Measurements from ENCODE around the gene DNAJC13.

The DNAJC13 gene

GRCh38 chr3:132406587-132406986, 10.7 kb upstream of the DNAJC13 start:
- no peaks in the 10 kb centered on the region for H3F3A ChIP-seq (ENCODE audit: low read depth)
- no peaks in the 10 kb centered on the region for H3K9me3 ChIP-seq (ENCODE audit: insufficient read depth, low read depth, low read length)
- H3K9me2 ChIP-seq (replicated peaks; ENCODE audit: low read depth, low read length), result no peaks in the 10 kb centered on the region
- H3K4me2 ChIP-seq (ENCODE audit: low read depth, low read length, poor library complexity, severe bottlenecking), result no peak overlapping the region
- no peak overlapping the region for H2AFZ ChIP-seq (ENCODE audit: low read length)
- H3K4me3 ChIP-seq (ENCODE audit: low read length, poor library complexity, severe bottlenecking), result no peak overlapping the region
- no peaks in the 10 kb centered on the region for H4K20me1 ChIP-seq (ENCODE audit: insufficient read depth, low read length, poor library complexity, severe bottlenecking)
- H3K27me3 ChIP-seq (ENCODE audit: insufficient read depth, low read length, poor library complexity, severe bottlenecking), result no peaks in the 10 kb centered on the region
- TF ChIP-seq, protein P1, sequence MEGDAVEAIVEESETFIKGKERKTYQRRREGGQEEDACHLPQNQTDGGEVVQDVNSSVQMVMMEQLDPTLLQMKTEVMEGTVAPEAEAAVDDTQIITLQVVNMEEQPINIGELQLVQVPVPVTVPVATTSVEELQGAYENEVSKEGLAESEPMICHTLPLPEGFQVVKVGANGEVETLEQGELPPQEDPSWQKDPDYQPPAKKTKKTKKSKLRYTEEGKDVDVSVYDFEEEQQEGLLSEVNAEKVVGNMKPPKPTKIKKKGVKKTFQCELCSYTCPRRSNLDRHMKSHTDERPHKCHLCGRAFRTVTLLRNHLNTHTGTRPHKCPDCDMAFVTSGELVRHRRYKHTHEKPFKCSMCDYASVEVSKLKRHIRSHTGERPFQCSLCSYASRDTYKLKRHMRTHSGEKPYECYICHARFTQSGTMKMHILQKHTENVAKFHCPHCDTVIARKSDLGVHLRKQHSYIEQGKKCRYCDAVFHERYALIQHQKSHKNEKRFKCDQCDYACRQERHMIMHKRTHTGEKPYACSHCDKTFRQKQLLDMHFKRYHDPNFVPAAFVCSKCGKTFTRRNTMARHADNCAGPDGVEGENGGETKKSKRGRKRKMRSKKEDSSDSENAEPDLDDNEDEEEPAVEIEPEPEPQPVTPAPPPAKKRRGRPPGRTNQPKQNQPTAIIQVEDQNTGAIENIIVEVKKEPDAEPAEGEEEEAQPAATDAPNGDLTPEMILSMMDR (conservative IDR thresholded peaks at IDR 0.05; ENCODE audit: low read length), result no peak
- TF ChIP-seq EZH2phosphoT487 (IDR thresholded peaks at IDR 0.05; ENCODE audit: borderline replicate concordance), result no peak
- no peak overlapping the region for H3K9ac ChIP-seq (ENCODE audit: low read depth, low read length, poor library complexity, severe bottlenecking)
- H3K4me1 ChIP-seq (ENCODE audit: insufficient read depth, low read length, poor library complexity, severe bottlenecking), result peaks cover 6% of the 10 kb centered on the region
- no peaks in the 10 kb centered on the region for H3K36me3 ChIP-seq (ENCODE audit: insufficient read depth, low read length)
- no peaks in the 10 kb centered on the region for H3K79me2 ChIP-seq (ENCODE audit: insufficient read depth, low read length)

- no peaks in the 10 kb centered on the region for H3K27me3 ChIP-seq (ENCODE audit: insufficient read depth, low read length, poor library complexity, severe bottlenecking)
- H3K9ac ChIP-seq (ENCODE audit: low read depth, low read length, poor library complexity, severe bottlenecking), result no peak overlapping the region
- H3K36me3 ChIP-seq (ENCODE audit: insufficient read depth, low read length), result no peaks in the 10 kb centered on the region
- no peaks in the 10 kb centered on the region for H3K79me2 ChIP-seq (ENCODE audit: insufficient read depth, low read length)
- H4K20me1 ChIP-seq (ENCODE audit: insufficient read depth, low read length, poor library complexity, severe bottlenecking), result no peaks in the 10 kb centered on the region
- H3K9me3 ChIP-seq (ENCODE audit: insufficient read depth, low read depth, low read length), result no peaks in the 10 kb centered on the region
- no peaks in the 10 kb centered on the region for H3F3A ChIP-seq (ENCODE audit: low read depth)
- no peaks in the 10 kb centered on the region for H3K9me2 ChIP-seq (replicated peaks; ENCODE audit: low read depth, low read length)
- H3K4me1 ChIP-seq (ENCODE audit: insufficient read depth, low read length, poor library complexity, severe bottlenecking), result peaks cover 6% of the 10 kb centered on the region
- TF ChIP-seq EZH2phosphoT487 (IDR thresholded peaks at IDR 0.05; ENCODE audit: borderline replicate concordance), result no peak
- TF ChIP-seq, protein P1 (conservative IDR thresholded peaks at IDR 0.05; ENCODE audit: low read length), result no peak
- H3K4me2 ChIP-seq (ENCODE audit: low read depth, low read length, poor library complexity, severe bottlenecking), result no peak overlapping the region
- no peak overlapping the region for H3K4me3 ChIP-seq (ENCODE audit: low read length, poor library complexity, severe bottlenecking)
- no peak overlapping the region for H2AFZ ChIP-seq (ENCODE audit: low read length)
Measured at GRCh38 chr3:132407025-132407424, 10.3 kb upstream of the DNAJC13 start.

DNA sequence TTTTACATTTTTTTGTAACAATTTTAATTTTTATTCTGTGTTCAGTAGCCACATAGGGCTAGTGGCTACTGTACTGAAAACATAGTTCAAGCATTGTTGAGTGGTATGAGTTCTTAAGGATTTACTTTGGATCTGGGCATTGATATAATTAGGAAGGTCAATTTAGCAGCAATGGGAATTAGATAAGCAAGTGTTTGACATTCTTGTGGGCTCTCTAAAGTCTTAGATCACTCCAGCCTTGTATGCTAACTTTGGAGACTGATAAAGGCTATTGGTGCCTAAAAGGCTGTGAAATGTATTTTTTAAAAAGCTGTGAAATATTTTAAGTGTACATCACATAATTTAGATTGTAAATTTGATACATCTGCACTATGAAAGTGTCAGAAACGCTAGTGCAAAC, 2.5 kb upstream of the DNAJC13 start:
- no peak overlapping the region for H3K9ac ChIP-seq (ENCODE audit: low read depth, low read length, poor library complexity, severe bottlenecking)
- no peak overlapping the region for H2AFZ ChIP-seq (ENCODE audit: low read length)
- no peak overlapping the region for H3K4me2 ChIP-seq (ENCODE audit: low read depth, low read length, poor library complexity, severe bottlenecking)
- H3K36me3 ChIP-seq (ENCODE audit: insufficient read depth, low read length), result no peaks in the 10 kb centered on the region
- H3K9me3 ChIP-seq (ENCODE audit: insufficient read depth, low read depth, low read length), result no peaks in the 10 kb centered on the region
- peaks cover 7% of the 10 kb centered on the region for H4K20me1 ChIP-seq (ENCODE audit: insufficient read depth, low read length, poor library complexity, severe bottlenecking)
- peaks cover 20% of the 10 kb centered on the region for H3K4me1 ChIP-seq (ENCODE audit: insufficient read depth, low read length, poor library complexity, severe bottlenecking)
- H3K4me3 ChIP-seq (ENCODE audit: low read length, poor library complexity, severe bottlenecking), result no peak overlapping the region
- no peaks in the 10 kb centered on the region for H3K9me2 ChIP-seq (replicated peaks; ENCODE audit: low read depth, low read length)
- no peaks in the 10 kb centered on the region for H3F3A ChIP-seq (ENCODE audit: low read depth)
- no peak for TF ChIP-seq EZH2phosphoT487 (IDR thresholded peaks at IDR 0.05; ENCODE audit: borderline replicate concordance)
- TF ChIP-seq, protein P1 (conservative IDR thresholded peaks at IDR 0.05; ENCODE audit: low read length), result no peak
- peaks cover 23% of the 10 kb centered on the region for H3K79me2 ChIP-seq (ENCODE audit: insufficient read depth, low read length)
- no peaks in the 10 kb centered on the region for H3K27me3 ChIP-seq (ENCODE audit: insufficient read depth, low read length, poor library complexity, severe bottlenecking)

All from Loucy (cell line).